GDM1 (cell line): ENCODE data around the gene LRCH4.

Experiments used
- DNase-seq: peaks from one replicate; lab custom pipeline; 2025; lab: John Stamatoyannopoulos, UW

Gene LRCH4

GRCh38 chr7:100604976-100605911, 19.3 kb upstream of the LRCH4 start:
- DNase-seq, result no peak

DNA sequence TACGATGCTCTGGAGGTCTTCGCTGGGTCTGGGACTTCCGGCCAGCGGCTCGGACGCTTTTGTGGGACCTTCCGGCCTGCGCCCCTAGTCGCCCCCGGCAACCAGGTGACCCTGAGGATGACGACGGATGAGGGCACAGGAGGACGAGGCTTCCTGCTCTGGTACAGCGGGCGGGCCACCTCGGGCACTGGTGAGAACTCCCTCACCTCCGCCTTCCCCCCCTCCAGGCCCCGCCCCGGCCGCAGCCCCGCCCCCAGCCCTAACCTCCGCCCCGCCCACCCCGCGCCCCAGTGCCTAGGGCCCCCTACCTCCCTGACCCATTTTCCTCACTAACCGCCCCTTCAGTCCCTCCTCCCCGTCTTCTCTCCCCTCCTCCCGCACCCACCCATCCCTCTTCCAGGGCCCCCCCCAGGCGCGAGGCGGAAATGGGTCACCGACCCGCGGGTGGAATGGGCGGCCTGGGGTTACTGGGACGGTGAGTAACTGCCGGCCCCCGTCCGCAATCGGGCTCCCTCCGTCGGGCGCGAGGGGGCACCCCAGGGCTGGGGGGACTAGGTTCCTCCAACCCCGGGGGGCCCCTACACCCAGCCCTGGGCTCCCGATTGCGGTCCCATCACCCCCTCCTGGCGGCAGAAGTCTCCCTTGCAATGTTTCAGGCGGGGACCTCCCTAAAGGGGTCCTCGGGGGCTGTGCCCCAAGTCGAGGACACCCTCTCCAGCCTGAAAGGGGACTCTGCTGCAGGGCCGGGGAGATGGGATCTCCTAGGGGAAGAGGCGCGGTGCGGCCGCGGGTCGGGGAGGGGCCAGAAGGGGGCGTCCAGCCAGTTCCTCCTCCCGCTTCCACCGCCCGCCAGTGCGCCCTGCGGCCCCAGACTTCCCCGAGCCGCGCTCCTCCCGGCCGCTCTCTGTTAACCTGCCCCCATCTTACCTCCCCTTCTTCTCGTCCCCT, 18.4 kb upstream of the LRCH4 start:
- DNase-seq, result peak; percentile 65

- no peak for DNase-seq
Measured at GRCh38 chr7:100603726-100604027, 17.7 kb upstream of the LRCH4 start.

DNA sequence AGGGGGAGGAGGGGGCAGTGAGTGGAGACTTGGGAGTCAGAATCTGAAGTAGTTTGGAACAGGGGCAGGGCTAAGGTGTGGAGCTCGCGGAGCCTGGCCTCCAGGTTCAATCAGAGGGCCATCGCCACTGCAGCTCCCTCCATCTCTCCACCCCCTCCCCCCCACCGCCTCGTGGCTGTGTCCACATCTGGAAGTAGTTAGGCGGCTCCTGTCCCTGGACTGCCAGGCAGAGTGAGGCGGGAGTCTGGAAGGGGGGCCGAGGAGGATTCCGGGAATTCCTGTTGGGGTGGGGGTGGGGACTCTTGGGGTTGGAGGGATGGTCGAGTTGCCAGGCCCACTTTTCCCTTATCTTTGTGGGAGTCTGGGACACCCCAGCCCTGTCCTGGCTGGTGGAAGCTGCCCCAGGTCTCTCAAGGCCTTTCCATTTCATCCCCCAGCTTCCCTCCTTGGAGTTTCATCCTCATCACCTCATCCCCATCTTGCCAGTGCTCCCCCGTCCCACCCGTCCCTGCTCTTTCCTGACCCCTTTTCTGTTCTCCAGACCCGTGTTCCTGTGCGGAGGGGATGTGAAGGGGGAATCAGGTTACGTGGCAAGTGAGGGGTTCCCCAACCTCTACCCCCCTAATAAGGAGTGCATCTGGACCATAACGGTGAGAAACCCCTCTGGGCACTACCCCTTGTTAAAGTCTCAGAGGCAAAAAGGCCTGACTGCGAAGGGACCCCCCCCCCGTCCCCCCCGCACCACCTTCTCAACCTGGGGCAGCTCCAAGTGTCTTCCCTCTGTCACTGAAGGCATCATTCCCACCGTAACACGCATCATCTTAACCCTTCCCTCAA, 17.2 kb upstream of the LRCH4 start:
- no peak for DNase-seq

DNA sequence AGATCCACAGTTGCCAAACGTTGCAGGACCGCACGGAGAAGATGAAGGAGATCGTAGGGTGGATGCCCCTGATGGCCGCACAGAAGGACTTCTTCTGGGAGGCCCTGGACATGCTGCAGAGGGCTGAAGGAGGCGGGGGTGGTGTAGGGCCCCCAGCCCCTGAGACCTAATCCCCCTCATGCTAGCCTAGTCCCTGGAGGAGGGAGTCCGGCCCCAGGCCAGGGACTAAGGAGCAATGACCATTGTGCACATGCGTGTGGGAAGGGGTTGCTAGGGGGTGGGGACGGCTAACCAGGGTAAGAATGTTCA, 14.8 kb upstream of the LRCH4 start:
- DNase-seq, result no peak

GRCh38 chr7:100599911-100600729, 14.2 kb upstream of the LRCH4 start:
- DNase-seq, result no peak

GRCh38 chr7:100598425-100598824, 12.5 kb upstream of the LRCH4 start:
- DNase-seq, result peak; percentile 53

GRCh38 chr7:100595188-100595587, 9.3 kb upstream of the LRCH4 start:
- no peak for DNase-seq

GRCh38 chr7:100591596-100591995, 5.7 kb upstream of the LRCH4 start:
- DNase-seq, result no peak

- DNase-seq, result no peak
Measured at GRCh38 chr7:100590077-100590737, 4.3 kb upstream of the LRCH4 start.

- no peak for DNase-seq
Measured at GRCh38 chr7:100589341-100589947, 3.5 kb upstream of the LRCH4 start.

GRCh38 chr7:100588438-100588837, 2.5 kb upstream of the LRCH4 start:
- peak; percentile 39 for DNase-seq

DNA sequence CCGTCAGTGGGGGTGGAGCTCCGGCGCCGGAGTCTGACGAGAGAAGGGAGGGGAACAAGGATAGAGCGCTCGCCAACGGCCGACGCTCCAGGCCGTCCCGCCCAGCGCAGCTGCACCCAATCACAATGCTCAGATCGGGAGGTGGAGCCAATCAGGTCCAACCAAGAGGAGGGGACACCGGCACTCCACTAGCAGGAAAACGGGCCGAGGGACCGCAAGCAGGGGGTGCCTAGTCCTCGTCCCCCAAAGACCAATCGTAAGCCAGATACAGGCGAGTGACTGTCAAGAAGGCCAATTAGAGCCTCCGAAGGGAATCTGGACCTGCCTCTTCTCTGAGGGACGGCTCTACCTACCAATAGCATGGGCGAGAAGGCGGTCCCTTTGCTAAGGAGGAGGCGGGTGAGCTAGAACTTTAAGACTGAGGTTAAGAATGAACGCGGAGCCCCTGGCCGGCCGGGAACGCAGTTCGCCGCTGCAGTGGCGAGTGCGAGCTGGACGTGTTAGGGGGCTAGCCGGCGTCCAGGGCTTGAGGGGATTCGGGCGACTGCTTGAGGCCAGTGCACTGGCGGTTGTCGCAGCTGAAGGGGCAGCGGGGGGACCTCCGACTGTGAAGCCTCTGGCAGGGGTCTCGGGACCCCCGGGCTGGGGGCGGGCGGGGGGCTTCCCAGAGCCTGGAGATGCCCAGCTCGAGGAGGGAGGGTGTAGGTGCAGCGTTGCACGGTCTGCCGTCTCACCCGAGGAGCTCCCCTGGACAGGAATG, 517 bp upstream of the LRCH4 start, which contains the start of gene FBXO24:
FBXO24 (plus strand) TSS at position 63 of the 760 bp plus-strand sequence; CDS start at position 361, 298 bp downstream.
- DNase-seq, result peak; percentile 100

- no peak for DNase-seq
Measured at GRCh38 chr7:100584683-100585510, 1.0 kb downstream of the LRCH4 start.

DNA sequence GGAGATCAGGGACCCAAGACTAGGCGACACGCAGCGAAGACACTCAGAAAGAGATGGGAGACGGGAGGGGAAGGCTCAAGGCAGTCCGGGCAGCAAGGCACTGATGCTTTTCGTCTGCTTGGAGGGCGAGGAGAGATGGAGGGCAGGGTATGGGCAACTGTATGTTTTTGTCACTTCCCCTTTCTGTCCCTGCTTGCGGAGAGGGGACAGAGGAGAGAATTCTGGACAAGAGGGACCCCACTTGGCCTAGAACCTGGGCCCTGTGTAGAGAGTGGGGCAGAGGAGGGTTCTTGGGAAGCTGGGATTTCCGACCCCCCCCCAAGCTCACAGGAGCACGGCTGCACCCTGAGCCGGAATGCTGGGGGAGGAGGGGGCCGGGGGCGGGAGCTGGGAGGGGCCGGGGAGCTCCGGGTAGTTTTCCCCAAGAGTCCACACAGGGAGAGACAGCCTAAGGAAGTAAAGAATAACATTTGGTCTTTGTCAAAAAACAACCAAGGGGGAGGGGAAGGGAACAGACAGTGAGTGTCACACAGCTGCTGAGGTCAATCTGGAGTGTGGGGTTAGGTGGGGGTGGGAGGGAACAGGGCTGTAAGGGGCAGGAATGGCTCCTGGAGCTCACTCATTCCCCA, 1.8 kb downstream of the LRCH4 start:
- no peak for DNase-seq

- DNase-seq, result peak; percentile 90
Measured at GRCh38 chr7:100583132-100584053, 2.5 kb downstream of the LRCH4 start.

DNA sequence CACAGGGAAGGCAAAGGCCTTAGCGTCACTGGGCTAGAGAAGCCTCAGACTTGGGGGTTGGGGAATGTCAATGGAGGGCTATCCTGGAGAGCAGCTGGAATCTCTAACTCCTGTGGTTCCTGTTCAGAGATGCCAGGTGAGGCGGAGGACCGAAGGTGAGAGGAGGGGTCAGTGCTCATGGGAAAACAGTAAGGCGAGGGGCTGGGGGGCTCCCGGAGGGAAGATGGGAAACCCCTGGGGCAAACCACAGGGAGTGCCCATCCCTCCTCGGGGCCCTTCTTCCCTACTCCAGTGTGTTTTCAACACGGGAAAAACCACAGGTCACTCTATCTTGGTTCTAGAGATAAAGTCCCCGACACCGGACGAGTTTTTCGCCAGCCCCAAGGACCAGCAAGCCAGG, 3.3 kb downstream of the LRCH4 start:
- DNase-seq, result no peak
